ENCODE data around the gene HAGHL.
A peak's percentile ranks its signal among the peaks of the same experiment; 100 is the strongest.
"Not testable (repeated sequence)": the region's sequence is repeated elsewhere in the genome, so short reads cannot be mapped to it uniquely, and the experiment has no call there.

Gene HAGHL

DNA sequence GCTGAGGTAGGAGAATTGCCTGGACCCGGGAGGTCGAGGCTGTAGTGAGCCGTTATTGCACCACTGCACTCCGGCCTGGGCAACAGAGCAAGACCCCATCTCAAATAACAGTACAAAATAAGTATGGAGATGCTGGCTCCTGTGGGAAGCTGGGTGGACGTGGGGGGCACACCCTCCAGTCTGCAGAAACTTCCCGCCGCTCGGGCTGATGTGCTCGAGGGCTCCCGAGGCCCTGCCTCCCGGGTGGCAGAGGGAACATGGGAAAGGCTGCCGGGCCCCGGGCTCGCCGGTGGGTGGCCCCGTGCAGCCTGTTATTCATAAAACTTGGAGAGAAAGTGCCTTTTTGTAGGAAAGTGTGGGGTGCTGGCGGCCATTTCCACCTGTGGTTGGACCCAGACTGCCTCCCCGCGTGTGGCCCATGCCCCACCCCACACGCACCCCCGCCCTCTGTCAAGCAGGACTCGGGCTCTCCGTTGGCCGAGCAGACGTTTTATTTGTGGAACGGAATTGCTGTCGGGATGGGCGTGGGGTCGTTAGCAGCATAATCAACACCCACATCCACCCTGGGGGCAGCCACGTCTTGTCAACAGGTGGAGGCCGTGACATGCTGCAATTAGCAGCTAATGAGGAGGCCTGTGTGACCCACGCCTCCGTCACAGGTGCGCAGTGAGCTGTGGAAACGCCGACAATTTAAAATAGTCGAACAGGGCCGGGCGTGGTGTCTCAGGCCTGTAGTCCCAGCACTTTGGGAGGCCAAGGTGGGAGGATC, 21.3 kb downstream of the HAGHL start:
- DNase-seq (ENCODE audit: insufficient read length, low spot score) (no peak), FAIRE-seq (no peak)
- TF ChIP-seq POLR2A (IDR thresholded peaks at IDR 0.05; ENCODE audit: low read depth, low read length): no peak

DNA sequence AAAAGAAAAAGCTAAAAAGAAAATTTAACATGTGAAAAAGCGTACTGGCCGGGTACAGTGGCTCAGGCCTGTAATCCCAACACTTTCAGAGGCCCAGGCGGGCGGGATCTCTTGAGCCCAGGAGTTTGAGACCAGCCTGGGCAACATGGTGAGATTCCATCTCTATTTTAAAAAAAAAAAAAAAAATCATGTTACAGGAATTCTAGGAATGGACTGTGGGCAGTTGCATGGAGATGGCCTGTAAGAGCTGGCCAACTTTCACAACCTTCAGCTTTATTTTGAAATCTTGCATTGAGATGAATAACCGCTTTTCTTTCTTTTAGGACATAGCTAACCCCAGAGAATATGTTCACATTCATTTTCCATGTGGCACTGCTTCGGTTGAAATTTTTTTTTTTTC, 22.1 kb downstream of the HAGHL start:
- TF ChIP-seq POLR2A (IDR thresholded peaks at IDR 0.05; ENCODE audit: low read depth, low read length): no peak
- DNase-seq (ENCODE audit: insufficient read length, low spot score) (no peak), FAIRE-seq (no peak)

GRCh38 chr16:750485-750884, 23.6 kb downstream of the HAGHL start:
- TF ChIP-seq POLR2A (IDR thresholded peaks at IDR 0.05; ENCODE audit: low read depth, low read length): no peak
- no peak for FAIRE-seq

GRCh38 chr16:751152-752006, 24.5 kb downstream of the HAGHL start:
- no peak for TF ChIP-seq POLR2A (IDR thresholded peaks at IDR 0.05; ENCODE audit: low read depth, low read length)
- DNase-seq (ENCODE audit: insufficient read length, low spot score): no peak
- FAIRE-seq: no peak

More at GRCh38 chr16:750485-750884, 23.6 kb downstream of the HAGHL start:
- no peak for DNase-seq (ENCODE audit: insufficient read length, low spot score)

DNA sequence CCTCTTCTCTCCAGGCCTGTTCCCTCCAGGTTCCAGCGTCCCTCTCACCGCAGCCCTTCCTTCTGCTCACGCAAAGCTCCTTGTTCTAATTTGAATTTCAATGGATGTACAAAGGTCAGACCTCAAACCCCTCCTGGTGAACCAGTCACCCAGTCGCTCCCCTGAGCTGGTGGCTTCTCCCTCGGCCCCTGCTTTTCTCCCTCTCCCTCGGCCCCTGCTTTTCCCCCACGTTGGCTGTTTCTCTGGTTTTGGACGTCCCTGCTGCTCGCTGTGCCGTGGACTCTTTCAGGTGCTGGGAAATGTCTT, 25.1 kb downstream of the HAGHL start:
- FAIRE-seq (no peak), DNase-seq (ENCODE audit: insufficient read length, low spot score) (no peak)
- no peak for TF ChIP-seq POLR2A (IDR thresholded peaks at IDR 0.05; ENCODE audit: low read depth, low read length)

GRCh38 chr16:754121-754607, 27.3 kb downstream of the HAGHL start:
- not testable (repeated sequence) for DNase-seq (ENCODE audit: insufficient read length, low spot score); FAIRE-seq

DNA sequence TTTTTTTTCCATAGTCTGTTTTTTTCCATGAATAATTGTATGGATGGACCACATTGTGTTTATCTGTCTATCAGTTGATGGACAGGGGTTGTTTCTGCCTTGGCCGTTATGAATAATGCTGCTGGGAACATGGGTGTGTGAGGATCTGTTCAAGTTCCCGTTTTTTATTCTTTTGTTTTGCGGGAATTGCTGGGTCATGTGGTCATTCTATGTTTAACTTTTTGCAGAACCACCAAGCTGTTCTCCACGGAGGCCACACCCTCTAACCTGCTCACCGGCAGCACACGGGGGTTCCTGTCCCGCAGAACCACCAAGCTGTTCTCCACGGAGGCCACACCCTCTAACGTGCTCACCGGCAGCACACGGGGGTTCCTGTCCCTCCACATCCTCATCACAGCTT, 27.8 kb downstream of the HAGHL start:
- DNase-seq (ENCODE audit: insufficient read length, low spot score): no peak
- FAIRE-seq: no peak

DNA sequence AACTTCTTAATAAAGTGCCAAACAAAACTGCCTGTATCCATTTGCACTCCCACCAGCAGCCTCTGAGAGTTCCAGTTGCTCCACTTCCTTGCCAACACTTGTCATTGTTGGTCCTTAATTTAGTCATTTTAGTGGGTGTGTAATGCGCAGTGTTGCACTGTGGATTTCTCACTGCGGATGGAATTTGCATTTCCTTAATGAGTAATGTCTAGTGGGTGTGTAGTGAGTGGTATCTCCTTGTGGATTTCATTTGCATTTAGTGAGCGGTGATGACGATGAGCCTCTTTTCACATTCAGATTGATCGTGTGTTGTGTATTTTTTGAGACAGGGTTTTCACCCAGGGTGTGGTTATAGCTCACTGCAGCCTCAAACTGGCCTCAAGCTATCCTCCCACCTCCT, 29.5 kb downstream of the HAGHL start:
- FAIRE-seq (no peak), DNase-seq (ENCODE audit: insufficient read length, low spot score) (no peak)
- TF ChIP-seq POLR2A (IDR thresholded peaks at IDR 0.05; ENCODE audit: low read depth, low read length): no peak

More for the DNA sequence above, 27.8 kb downstream of the HAGHL start:
- TF ChIP-seq POLR2A (IDR thresholded peaks at IDR 0.05; ENCODE audit: low read depth, low read length): no peak

GRCh38 chr16:759110-759910, 32.4 kb downstream of the HAGHL start:
- TF ChIP-seq POLR2A (IDR thresholded peaks at IDR 0.05; ENCODE audit: low read depth, low read length): no peak
- FAIRE-seq (no peak), DNase-seq (ENCODE audit: insufficient read length, low spot score) (no peak)

DNA sequence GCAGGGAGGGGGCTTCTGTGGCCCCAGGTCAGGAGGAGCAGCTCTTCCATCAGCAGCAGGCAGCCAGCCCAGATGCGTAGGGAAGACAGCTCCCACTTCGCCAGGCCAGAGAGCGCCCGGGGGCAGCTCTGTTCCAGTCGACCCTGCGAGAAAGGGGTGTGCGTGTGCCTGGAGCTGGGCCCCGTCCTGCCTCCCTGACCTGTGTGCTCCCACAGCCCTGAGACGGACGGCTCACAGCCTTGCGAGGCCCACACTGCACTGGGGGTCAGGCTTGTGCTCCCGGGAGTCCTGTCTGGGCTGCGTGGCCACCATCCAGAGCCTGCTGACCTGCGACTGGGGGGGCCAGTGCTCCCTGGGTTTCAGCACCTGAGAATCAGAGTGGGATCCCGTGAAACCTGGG, 33.2 kb downstream of the HAGHL start:
- no peak for DNase-seq (ENCODE audit: insufficient read length, low spot score)
- TF ChIP-seq POLR2A (IDR thresholded peaks at IDR 0.05; ENCODE audit: low read depth, low read length): no peak
- no peak for FAIRE-seq

DNA sequence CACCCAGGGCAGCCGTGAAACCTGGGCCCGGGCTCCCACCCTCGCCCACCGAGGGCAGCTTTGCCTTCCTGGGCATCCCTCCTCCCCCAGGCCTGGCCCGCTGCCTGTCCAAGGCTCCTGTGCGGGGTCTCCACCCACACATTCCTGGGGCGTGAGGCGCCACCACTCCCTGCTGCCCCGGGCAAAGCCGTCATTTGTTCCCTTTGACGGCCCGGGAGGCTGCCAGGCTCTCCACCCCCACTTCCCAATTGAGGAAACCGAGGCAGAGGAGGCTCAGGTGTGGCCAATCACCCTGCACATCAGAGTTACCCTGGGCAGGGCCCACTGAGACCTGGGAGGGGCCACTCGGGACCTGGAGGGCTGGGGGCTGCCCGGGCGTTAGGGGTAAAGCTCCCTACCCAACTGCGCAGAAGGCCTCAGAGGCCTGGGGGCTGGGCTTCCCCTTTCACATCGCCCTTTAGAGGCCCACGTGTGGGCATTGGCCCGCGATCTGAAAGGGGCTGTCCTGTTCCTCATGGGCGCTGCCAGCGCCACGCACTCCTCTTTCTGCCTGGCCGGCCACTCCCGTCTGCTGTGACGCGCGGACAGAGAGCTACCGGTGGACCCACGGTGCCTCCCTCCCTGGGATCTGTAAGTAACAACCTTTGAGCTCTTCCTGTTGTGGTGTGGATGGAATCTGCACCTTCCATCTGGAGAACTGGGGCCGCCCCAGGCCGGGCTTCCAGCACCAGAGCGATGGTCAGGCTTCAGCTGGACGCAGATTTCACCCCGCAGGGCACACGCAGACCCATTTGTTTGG, 33.8 kb downstream of the HAGHL start, which contains the start of gene MSLN:
TSS of gene MSLN (plus strand) at position 190 of the 799 bp plus-strand sequence. CDS start 1,947 bp downstream, outside the sequence.
- DNase-seq (ENCODE audit: insufficient read length, low spot score) (peak; percentile 72), FAIRE-seq (no peak)
- TF ChIP-seq POLR2A (IDR thresholded peaks at IDR 0.05; ENCODE audit: low read depth, low read length): no peak

GRCh38 chr16:761625-762513, 35.0 kb downstream of the HAGHL start:
- FAIRE-seq (no peak), DNase-seq (ENCODE audit: insufficient read length, low spot score) (no peak)
- no peak for TF ChIP-seq POLR2A (IDR thresholded peaks at IDR 0.05; ENCODE audit: low read depth, low read length)

Data from H54 (cell line).